ENCODE data around the gene SSR3.

The SSR3 gene

DNA sequence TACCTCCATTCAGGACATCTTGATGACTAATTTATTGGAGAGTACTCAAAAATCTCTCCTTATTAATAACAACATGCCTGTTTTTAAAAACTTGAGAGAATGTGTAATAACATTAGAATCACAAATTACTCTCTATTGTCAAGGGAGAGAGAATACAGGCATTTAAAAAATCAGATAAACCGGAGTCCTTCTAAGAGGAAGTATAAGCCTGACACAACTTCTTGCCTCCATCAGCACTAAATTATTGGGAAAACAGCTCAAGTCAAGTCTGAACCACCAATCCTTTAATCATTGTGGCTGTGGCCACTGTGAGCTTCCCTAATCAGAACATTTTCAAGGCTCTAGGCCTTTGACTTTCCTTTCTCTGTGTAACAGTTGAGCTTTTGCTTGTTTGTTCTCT is 38.0 kb downstream of the SSR3 start:
- Histone ChIP-seq H2AFZ (ENCODE audit: low read length) (no peak overlapping the region), H4K20me1 (ENCODE audit: insufficient read depth, low read length) (no peaks in the 10 kb centered on the region), H3K79me2 (ENCODE audit: low read length) (no peaks in the 10 kb centered on the region), H3K9ac (ENCODE audit: low read length) (no peak overlapping the region), H3K9me3 (replicated peaks; ENCODE audit: insufficient read depth, low read length) (no peaks in the 10 kb centered on the region), H3K9me2 (replicated peaks; ENCODE audit: insufficient read depth, low read length) (no peaks in the 10 kb centered on the region), H3K4me1 (ENCODE audit: low read length) (0 out of 2 replicates have a peak, but pooled peaks cover 4% of the 10 kb centered on the region), H3K4me3 (ENCODE audit: low read length) (no peak overlapping the region), H3K27ac (ENCODE audit: low read length) (no peak overlapping the region), H3K36me3 (replicated peaks; ENCODE audit: insufficient read depth, low read length) (no peaks in the 10 kb centered on the region), H3K4me2 (ENCODE audit: low read depth, low read length) (no peak overlapping the region), H3F3A (ENCODE audit: insufficient read depth, low read length) (no peaks in the 10 kb centered on the region), H3K27me3 (replicated peaks; ENCODE audit: insufficient read depth, low read length) (no peaks in the 10 kb centered on the region)
- TF ChIP-seq, protein P1, sequence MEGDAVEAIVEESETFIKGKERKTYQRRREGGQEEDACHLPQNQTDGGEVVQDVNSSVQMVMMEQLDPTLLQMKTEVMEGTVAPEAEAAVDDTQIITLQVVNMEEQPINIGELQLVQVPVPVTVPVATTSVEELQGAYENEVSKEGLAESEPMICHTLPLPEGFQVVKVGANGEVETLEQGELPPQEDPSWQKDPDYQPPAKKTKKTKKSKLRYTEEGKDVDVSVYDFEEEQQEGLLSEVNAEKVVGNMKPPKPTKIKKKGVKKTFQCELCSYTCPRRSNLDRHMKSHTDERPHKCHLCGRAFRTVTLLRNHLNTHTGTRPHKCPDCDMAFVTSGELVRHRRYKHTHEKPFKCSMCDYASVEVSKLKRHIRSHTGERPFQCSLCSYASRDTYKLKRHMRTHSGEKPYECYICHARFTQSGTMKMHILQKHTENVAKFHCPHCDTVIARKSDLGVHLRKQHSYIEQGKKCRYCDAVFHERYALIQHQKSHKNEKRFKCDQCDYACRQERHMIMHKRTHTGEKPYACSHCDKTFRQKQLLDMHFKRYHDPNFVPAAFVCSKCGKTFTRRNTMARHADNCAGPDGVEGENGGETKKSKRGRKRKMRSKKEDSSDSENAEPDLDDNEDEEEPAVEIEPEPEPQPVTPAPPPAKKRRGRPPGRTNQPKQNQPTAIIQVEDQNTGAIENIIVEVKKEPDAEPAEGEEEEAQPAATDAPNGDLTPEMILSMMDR (IDR thresholded peaks at IDR 0.05; ENCODE audit: low read length), result no peak
- TF ChIP-seq EZH2 (optimal IDR thresholded peaks at IDR 0.05; ENCODE audit: low read depth, low read length) (no peak), EZH2phosphoT487 (IDR thresholded peaks at IDR 0.05; ENCODE audit: low read length) (no peak)
- no peak for DNase-seq

DNA sequence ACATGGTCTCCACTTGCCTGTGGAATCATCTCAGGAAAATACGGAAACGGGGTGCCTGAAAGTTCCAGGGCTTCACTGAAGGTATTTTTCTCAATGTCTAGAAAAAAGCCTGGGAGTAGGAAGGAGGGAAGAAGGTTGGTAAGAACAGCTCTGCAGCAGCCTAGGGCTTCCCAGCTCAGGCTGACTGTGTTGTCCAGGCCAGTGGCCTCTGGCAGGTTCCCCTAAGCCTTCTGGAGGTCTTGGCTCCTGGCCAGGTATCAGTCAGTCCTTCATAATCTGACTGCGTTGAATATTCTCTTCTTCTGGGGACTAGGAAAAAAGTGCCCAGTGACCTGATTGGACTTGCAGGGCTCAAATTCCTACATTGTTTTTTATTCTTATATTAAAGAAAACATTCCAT is 38.6 kb downstream of the SSR3 start:
- H3K9me3 ChIP-seq (replicated peaks; ENCODE audit: insufficient read depth, low read length), result no peaks in the 10 kb centered on the region
- no peaks in the 10 kb centered on the region for H3K9me2 ChIP-seq (replicated peaks; ENCODE audit: insufficient read depth, low read length)
- no peak overlapping the region for H3K9ac ChIP-seq (ENCODE audit: low read length)
- no peaks in the 10 kb centered on the region for H3K79me2 ChIP-seq (ENCODE audit: low read length)
- no peak for DNase-seq
- H3K4me1 ChIP-seq (ENCODE audit: low read length), result 0 out of 2 replicates have a peak, but pooled peaks cover 4% of the 10 kb centered on the region
- H3K27ac ChIP-seq (ENCODE audit: low read length), result no peak overlapping the region
- H3F3A ChIP-seq (ENCODE audit: insufficient read depth, low read length), result no peaks in the 10 kb centered on the region
- H3K4me2 ChIP-seq (ENCODE audit: low read depth, low read length), result no peak overlapping the region
- H2AFZ ChIP-seq (ENCODE audit: low read length), result no peak overlapping the region
- H3K36me3 ChIP-seq (replicated peaks; ENCODE audit: insufficient read depth, low read length), result no peaks in the 10 kb centered on the region
- H3K4me3 ChIP-seq (ENCODE audit: low read length), result no peak overlapping the region
- no peak for TF ChIP-seq EZH2 (optimal IDR thresholded peaks at IDR 0.05; ENCODE audit: low read depth, low read length)
- TF ChIP-seq, protein P1 (IDR thresholded peaks at IDR 0.05; ENCODE audit: low read length), result no peak
- no peak for TF ChIP-seq EZH2phosphoT487 (IDR thresholded peaks at IDR 0.05; ENCODE audit: low read length)
- H4K20me1 ChIP-seq (ENCODE audit: insufficient read depth, low read length), result no peaks in the 10 kb centered on the region
- H3K27me3 ChIP-seq (replicated peaks; ENCODE audit: insufficient read depth, low read length), result no peaks in the 10 kb centered on the region

DNA sequence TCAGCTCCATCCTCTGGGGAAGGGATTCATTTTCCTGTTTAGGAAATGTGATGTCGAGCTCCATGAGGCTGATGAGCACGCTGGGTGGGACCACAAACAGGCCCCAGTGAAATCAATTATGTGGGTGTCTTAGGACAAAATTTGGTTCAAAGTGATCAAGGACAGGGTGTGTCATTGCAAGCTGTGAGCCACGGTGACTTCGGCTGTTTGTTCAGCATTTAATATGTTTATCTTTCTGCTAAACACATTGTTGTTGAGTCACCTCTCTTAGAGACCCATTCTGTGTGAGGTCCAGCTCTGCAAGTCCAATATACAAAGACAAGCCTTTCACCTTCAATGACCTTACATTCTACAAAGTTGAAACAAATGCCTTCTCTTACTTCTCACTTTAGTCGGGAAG is 41.3 kb downstream of the SSR3 start:
- Histone ChIP-seq H3K9me3 (replicated peaks; ENCODE audit: insufficient read depth, low read length) (no peaks in the 10 kb centered on the region), H3K27ac (ENCODE audit: low read length) (no peak overlapping the region), H2AFZ (ENCODE audit: low read length) (no peak overlapping the region), H3K79me2 (ENCODE audit: low read length) (no peaks in the 10 kb centered on the region), H3K4me3 (ENCODE audit: low read length) (no peak overlapping the region), H3F3A (ENCODE audit: insufficient read depth, low read length) (no peaks in the 10 kb centered on the region), H4K20me1 (ENCODE audit: insufficient read depth, low read length) (no peaks in the 10 kb centered on the region), H3K9me2 (replicated peaks; ENCODE audit: insufficient read depth, low read length) (no peaks in the 10 kb centered on the region), H3K4me2 (ENCODE audit: low read depth, low read length) (no peak overlapping the region), H3K36me3 (replicated peaks; ENCODE audit: insufficient read depth, low read length) (no peaks in the 10 kb centered on the region), H3K9ac (ENCODE audit: low read length) (no peak overlapping the region), H3K4me1 (ENCODE audit: low read length) (0 out of 2 replicates have a peak, but pooled peaks cover 4% of the 10 kb centered on the region), H3K27me3 (replicated peaks; ENCODE audit: insufficient read depth, low read length) (no peaks in the 10 kb centered on the region)
- no peak for TF ChIP-seq EZH2 (optimal IDR thresholded peaks at IDR 0.05; ENCODE audit: low read depth, low read length)
- TF ChIP-seq EZH2phosphoT487 (IDR thresholded peaks at IDR 0.05; ENCODE audit: low read length), result no peak
- TF ChIP-seq, protein P1 (IDR thresholded peaks at IDR 0.05; ENCODE audit: low read length), result no peak
- no peak for DNase-seq
